Ovary (tissue), 9 donors: Measurements from ENCODE around the gene SNX8. TPM values are rescaled to one million over a fixed set of nuclear protein-coding genes. Genes with fewer than 3 reads are reported as not detected.

Experiments
- DNase-seq, 5 donors: peaks; one replicate each; pipeline ENCODE4 v3.0.0-alpha.2; 2019 to 2020
- H3K27ac ChIP-seq, 2 donors: fragments of 200-600 bp; one replicate each; pipeline versions ENCODE4 v1.5.1 to v1.8.0; 2019 to 2022
- H3K27me3 ChIP-seq: fragments of 200-600 bp; one replicate; pipeline ENCODE4 v1.8.0; 2022
- H3K36me3 ChIP-seq: fragments of 200-600 bp; sonication (generic); one replicate; pipeline ENCODE4 v1.5.1; 2019
- H3K4me1 ChIP-seq: one replicate; pipeline ENCODE4 v1.8.1; 2013; ENCODE audit warnings: mild to moderate bottlenecking, moderate library complexity; ENCODE audit not compliant: insufficient read depth
- H3K4me3 ChIP-seq: fragments of 200-600 bp; sonication (generic); one replicate; pipeline ENCODE4 v1.5.1; 2017
- H3K9me3 ChIP-seq, 2 donors: fragments of 200-600 bp in 1 of 2; sonication (generic) in 1 of 2; one replicate each; pipeline versions ENCODE4 v1.5.1 to v1.8.1; 2013 to 2019; ENCODE audit warnings: mild to moderate bottlenecking in 1 of 2, moderate library complexity in 1 of 2
- CTCF ChIP-seq, 3 donors: fragments of 450-650 bp in 2 of 3; fragments of 200-600 bp in 1 of 3; IDR thresholded peaks; one replicate each; pipeline versions ENCODE4 v1.5.1 to v1.8.0; 2016 to 2022; ENCODE audit warnings: antibody characterized with exemption in 3 of 3, mild to moderate bottlenecking in 1 of 3
- EP300 ChIP-seq: sonication (generic); formaldehyde crosslinking; IDR thresholded peaks from one replicate; pipeline ENCODE4 v1.6.1; 2017; ENCODE audit warnings: antibody characterized with exemption
- POLR2A ChIP-seq: fragments of 450-650 bp; IDR thresholded peaks from one replicate; pipeline ENCODE4 v1.6.1; 2017; ENCODE audit warnings: antibody characterized with exemption, mild to moderate bottlenecking, moderate library complexity
- WGBS, 3 donors: extraction: QIAGEN DNeasy Blood & Tissue Kit in 1 of 3; methylation state at CpG; one replicate each; pipeline versions ENCODE4 v1.1.5 to v1.1.7; 2013 to 2017; 5-methylcytosine and 5-hydroxymethylcytosine counted together
- intact Hi-C, 4 donors: fragments of 100-400 bp; cut with DNase I; formaldehyde crosslinking; loops; one replicate each; pipeline versions ENCODE4 v1.11.0 to v1.15.1; 2022 to 2023
- polyA plus RNA-seq, 2 donors: library from polyadenylated mRNA; stranded (reverse); fragments of 200-250 nt in 1 of 2; fragments of 350-450 nt in 1 of 2; fragmentation: Illumina TruSeq in 1 of 2; extraction: RNeasy Lipid Tissue Mini Kit (QIAGEN cat#74804) in 1 of 2; gene quantifications; one replicate each; pipeline ENCODE4 v1.2.3, GENCODE V29; 2013 to 2014
- total RNA-seq, 7 donors: library from RNA; depleted of rRNA in 2 of 7; stranded (reverse); fragments of >200 nt in 2 of 7; fragmentation: NEBNext Ultra II Directional in 3 of 7; extraction: Animal tissue kit (Norgen Biotek cat#: 25700) in 3 of 7; gene quantifications; one replicate each; pipeline versions ENCODE4 v1.1.0 to v1.2.4, GENCODE V29; 2016 to 2023
- donor health status: DM: no; HTN: no; CAD: no; lungs with moderate emphysema.
- donor health status: DM: no; HTN: no; CAD: no.
- donor health status: Bipolar disorder and iron deficiency.
- donor health status: DM: yes; HTN: yes; CAD: no.
- donor health status: DM: no; HTN: no; CAD: no.
- donor health status: DM: yes; HTN: yes; CAD: no.

SNX8 gene
- total and polyA plus RNA-seq, 9 donors = 3.2 to 37.2 (median 19.2) TPM

- intact Hi-C loops = no loop called here
- Histone ChIP-seq H3K27me3 (no peaks in the 10 kb centered on the region), H3K36me3 (no peaks in the 10 kb centered on the region), H3K9me3 (no peaks in the 10 kb centered on the region), H3K4me1 (no peaks in the 10 kb centered on the region), H3K4me3 (no peak overlapping the region), H3K27ac (no peak overlapping the region)
- DNase-seq = no peak
- no peak for TF ChIP-seq POLR2A
- TF ChIP-seq EP300 = no peak
- TF ChIP-seq CTCF (IDR thresholded peaks at IDR 0.05) = no peak
- WGBS, 3 donors = 48 to 60% (median 49%) methylated on average over 6 of the region's 6 CpGs
These were observed 18.2 kb downstream of the SNX8 start for GRCh38 chr7:2295936-2296620.

GRCh38 chr7:2290877-2291276, 23.4 kb downstream of the SNX8 start:
- H3K27me3 ChIP-seq = no peaks in the 10 kb centered on the region
- no peaks in the 10 kb centered on the region for H3K36me3 ChIP-seq
- H3K9me3 ChIP-seq = no peaks in the 10 kb centered on the region
- intact Hi-C loops = no loop called here
- peaks cover 3% of the 10 kb centered on the region for H3K4me1 ChIP-seq
- H3K4me3 ChIP-seq = no peak overlapping the region
- no peak for DNase-seq
- no peak overlapping the region for H3K27ac ChIP-seq
- 88 to 95% (median 90%) methylated on average over 6 of the region's 6 CpGs for WGBS, 3 donors
- TF ChIP-seq CTCF (IDR thresholded peaks at IDR 0.05) (no peak), POLR2A (no peak), EP300 (no peak)

- Histone ChIP-seq H3K9me3 (no peaks in the 10 kb centered on the region), H3K36me3 (no peaks in the 10 kb centered on the region), H3K27me3 (no peaks in the 10 kb centered on the region), H3K4me1 (peaks cover 3% of the 10 kb centered on the region), H3K4me3 (no peak overlapping the region), H3K27ac (no peak overlapping the region)
- DNase-seq = no peak
- WGBS, 3 donors = 56 to 66% (median 63%) methylated on average over 13 of the region's 13 CpGs
- TF ChIP-seq EP300 (no peak), POLR2A (no peak), CTCF (IDR thresholded peaks at IDR 0.05) (no peak)
- intact Hi-C loops = no loop called here
These were observed 24.6 kb downstream of the SNX8 start for GRCh38 chr7:2289621-2290020.

GRCh38 chr7:2289111-2289586, 25.1 kb downstream of the SNX8 start:
- intact Hi-C loops = no loop called here
- Histone ChIP-seq H3K27me3 (no peaks in the 10 kb centered on the region), H3K9me3 (no peaks in the 10 kb centered on the region), H3K27ac (no peak overlapping the region), H3K4me3 (no peak overlapping the region), H3K36me3 (no peaks in the 10 kb centered on the region), H3K4me1 (peaks cover 3% of the 10 kb centered on the region)
- WGBS, 3 donors = 15 to 23% (median 17%) methylated on average over 20 of the region's 20 CpGs
- DNase-seq = no peak
- TF ChIP-seq POLR2A = no peak
- TF ChIP-seq CTCF (IDR thresholded peaks at IDR 0.05) = no peak
- TF ChIP-seq EP300 = no peak
